HFF-Myc (cell line): ENCODE measurements around the gene GNA12.
"Not testable (repeated sequence)": the region's sequence is repeated elsewhere in the genome, so short reads cannot be mapped to it uniquely, and the experiment has no call there.

Source experiments
- DNase-seq: peaks from one replicate; pipeline ENCODE4 v3.0.0-alpha.2; 2011; ENCODE audit warnings: low read depth; ENCODE audit errors: extremely low read depth
- H3K4me3 ChIP-seq: replicated peaks from 2 replicates; pipeline ENCODE4 v1.5.1; 2011; ENCODE audit warnings: low read depth, mild to moderate bottlenecking, control low read depth, low read length
- CTCF ChIP-seq: IDR thresholded peaks from 2 replicates; pipeline ENCODE4 v1.5.1; 2012; ENCODE audit warnings: mild to moderate bottlenecking, low read depth, low read length, control low read depth; ENCODE audit errors: missing control alignments

The GNA12 gene

GRCh38 chr7:2751086-2751485 lies 93.0 kb downstream of the GNA12 start:
- no peak for DNase-seq
- no peak overlapping the region for H3K4me3 ChIP-seq
- no peak for TF ChIP-seq CTCF

- H3K4me3 ChIP-seq = no peak overlapping the region
- no peak for DNase-seq
- no peak for TF ChIP-seq CTCF
Observed at GRCh38 chr7:2750004-2750407, 94.1 kb downstream of the GNA12 start.

- H3K4me3 ChIP-seq, DNase-seq: not testable (repeated sequence)
Observed at GRCh38 chr7:2748684-2749083, 95.4 kb downstream of the GNA12 start.

GRCh38 chr7:2743523-2744185 lies 100.5 kb downstream of the GNA12 start:
- DNase-seq, H3K4me3 ChIP-seq: not testable (repeated sequence)

GRCh38 chr7:2738766-2739549 lies 105.2 kb downstream of the GNA12 start:
- no peak overlapping the region for H3K4me3 ChIP-seq
- no peak for TF ChIP-seq CTCF
- DNase-seq = no peak

- DNase-seq = no peak
- no peak overlapping the region for H3K4me3 ChIP-seq
- no peak for TF ChIP-seq CTCF
Observed at GRCh38 chr7:2737771-2738540, 106.2 kb downstream of the GNA12 start.

GRCh38 chr7:2737005-2737743 lies 106.9 kb downstream of the GNA12 start:
- DNase-seq, H3K4me3 ChIP-seq: not testable (repeated sequence)
